ENCODE results near the gene JARID2. TPM values are rescaled to one million over a fixed set of nuclear protein-coding genes. Genes with fewer than 3 reads are reported as not detected.

Gene JARID2
- total and polyA plus RNA-seq, 2 of the 8 experiments (the other 6 are each of a cell fraction or from before 2014, with no cell fraction given), result 60.1 to 239 TPM

DNA sequence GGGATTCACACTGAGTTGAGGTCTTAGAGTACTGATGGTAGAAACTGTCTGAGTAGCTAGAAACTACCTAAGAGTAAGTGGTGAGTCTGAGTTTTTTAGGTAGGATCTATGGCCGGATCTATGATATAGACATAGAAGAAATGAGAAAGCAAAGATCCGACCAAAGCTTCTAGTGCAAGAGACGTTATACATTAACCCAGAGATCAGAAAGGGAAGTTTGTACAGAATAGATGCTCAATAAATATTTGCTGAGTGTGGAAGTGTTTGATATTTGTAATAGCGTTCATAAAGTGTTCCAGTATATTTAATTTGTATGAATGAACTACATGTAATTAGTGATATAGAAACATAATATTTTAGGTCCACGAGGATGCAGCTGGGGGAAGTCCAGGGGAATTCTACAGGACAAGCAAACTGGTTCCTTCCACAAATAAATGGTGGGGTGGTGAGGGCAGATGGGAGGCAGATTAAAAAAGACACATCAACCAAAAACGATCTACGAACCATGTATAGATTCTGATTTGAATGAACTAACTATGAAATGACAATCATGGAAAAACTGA lies 31.9 kb upstream of the JARID2 start:
- Histone ChIP-seq H4K5ac (ENCODE audit: insufficient read length, low read depth, low read length) (no peak overlapping the region), H3K27me3 (replicated peaks in 1 of 4; ENCODE audit: control insufficient read depth in 3 of 4, extremely low read depth in 1 of 4, insufficient read depth in 3 of 4, low read length in 3 of 4) (no peaks in the 10 kb centered on the region), H2AFZ (ENCODE audit: low read length) (no peak overlapping the region), H3K18ac (ENCODE audit: extremely low read depth, low read length) (no peak overlapping the region), H3K36me3 (ENCODE audit: control insufficient read depth in 2 of 4, insufficient read depth in 4 of 4, low read length in 3 of 4) (no peaks in the 10 kb centered on the region), H2BK15ac (ENCODE audit: low read length) (no peak overlapping the region), H2BK20ac (ENCODE audit: low read length) (no peak overlapping the region), H3K4me1 (replicated peaks in 1 of 4; ENCODE audit: control insufficient read depth in 3 of 4, insufficient read depth in 4 of 4, low read length in 3 of 4) (peaks cover 1 to 11% (median 7%) of the 10 kb centered on the region in 4 experiments; a peak in 6 of 7 replicates), H3K9ac (replicated peaks in 1 of 4; ENCODE audit: extremely low read depth in 1 of 4, low read depth in 3 of 4, low read length in 3 of 4) (no peak overlapping the region), H4K91ac (replicated peaks; ENCODE audit: insufficient read length, low read length) (no peak overlapping the region), H3K23me2 (ENCODE audit: low read depth, low read length) (no peaks in the 10 kb centered on the region; the same call in 1 of the 2 replicates), H3K14ac (ENCODE audit: insufficient read length) (no peak overlapping the region), H3K4me2 (ENCODE audit: insufficient read depth in 1 of 2, low read depth in 2 of 2, low read length in 2 of 2) (no peak overlapping the region), H2BK5ac (ENCODE audit: low read depth, low read length) (no peak overlapping the region), H3K4ac (replicated peaks; ENCODE audit: insufficient read length, low read depth, low read length) (no peak overlapping the region), H3K4me3 (ENCODE audit: extremely low read depth in 1 of 4, insufficient read depth in 2 of 4, low read depth in 3 of 4, low read length in 4 of 4) (no peak overlapping the region), H2BK12ac (ENCODE audit: low read depth, low read length) (no peak overlapping the region), H3K9me3 (ENCODE audit: insufficient read depth in 2 of 2, low read depth in 1 of 2, low read length in 1 of 2) (no peaks in the 10 kb centered on the region), H2AK5ac (ENCODE audit: low read depth, low read length) (no peak overlapping the region), H3K23ac (ENCODE audit: insufficient read length) (no peak overlapping the region), H3K56ac (replicated peaks; ENCODE audit: insufficient read length, low read depth, low read length) (no peak overlapping the region), H3K79me2 (ENCODE audit: control insufficient read depth in 1 of 2, insufficient read depth in 2 of 2, low read length in 2 of 2) (0 out of 4 replicates have a peak, but pooled peaks cover 0 to 3% of the 10 kb centered on the region in 2 experiments), H4K8ac (ENCODE audit: extremely low read depth, insufficient read depth, low read length) (no peak overlapping the region), H3K27ac (ENCODE audit: low read depth, low read length) (no peak overlapping the region), H2BK120ac (replicated peaks; ENCODE audit: low read depth, low read length) (no peak overlapping the region), H3K79me1 (ENCODE audit: low read depth, low read length) (no peaks in the 10 kb centered on the region; the same call in 1 of the 2 replicates), H4K20me1 (replicated peaks in 1 of 2; ENCODE audit: control insufficient read depth in 1 of 2, insufficient read depth in 2 of 2, low read length in 2 of 2) (no peaks in the 10 kb centered on the region)
- TF ChIP-seq PHF8 (conservative IDR thresholded peaks at IDR 0.05; ENCODE audit: low read depth, low read length), result no peak
- TF ChIP-seq ASH2L (IDR thresholded peaks at IDR 0.05; ENCODE audit: low read length), result no peak
- TF ChIP-seq TAF7 (optimal IDR thresholded peaks at IDR 0.05; ENCODE audit: borderline replicate concordance, low read depth, low read length), result no peak
- TF ChIP-seq CBX5 (IDR thresholded peaks at IDR 0.05; ENCODE audit: low read depth, low read length), result no peak
- TF ChIP-seq RAD21 (IDR thresholded peaks at IDR 0.05 in 1 of 2, conservative IDR thresholded peaks at IDR 0.05 in 1 of 2; ENCODE audit: low read depth in 2 of 2, low read length in 2 of 2), result no peak
- TF ChIP-seq SAP30 (IDR thresholded peaks at IDR 0.05; ENCODE audit: insufficient read depth, insufficient replicate concordance, low read length), result no peak
- no peak for TF ChIP-seq KDM5A (IDR thresholded peaks at IDR 0.05; ENCODE audit: low read length)
- POLR2A ChIA-PET (ENCODE audit: partially characterized antibody), result no interaction called here
- FAIRE-seq (no peak), DNase-seq (ENCODE audit: low read depth in 1 of 2, low spot score in 2 of 2) (no peak)
- CTCF ChIA-PET (ENCODE audit: partially characterized antibody), result interaction anchor here (1.1 to 1.7 kb wide), 2 partner anchors 9 to 65 kb away, joined by 3 to 4 read pairs; no protein-coding TSS in a partner anchor
- WGBS, 2 experiments (ENCODE audit: extremely low coverage in 1 of 2, insufficient coverage in 1 of 2, insufficient read length in 1 of 2, insufficient replicate concordance in 2 of 2, low coverage in 1 of 2, low lambda C conversion rate in 2 of 2, missing lambda C conversion rate in 1 of 2), result 93% methylated on average over 7 of the region's 7 CpGs; no CpG with 5 or more reads in 1 of the 2 experiments
